ENCODE data around the gene NFU1.
"Not testable (repeated sequence)": the region's sequence is repeated elsewhere in the genome, so short reads cannot be mapped to it uniquely, and the experiment has no call there.

The NFU1 gene

DNA sequence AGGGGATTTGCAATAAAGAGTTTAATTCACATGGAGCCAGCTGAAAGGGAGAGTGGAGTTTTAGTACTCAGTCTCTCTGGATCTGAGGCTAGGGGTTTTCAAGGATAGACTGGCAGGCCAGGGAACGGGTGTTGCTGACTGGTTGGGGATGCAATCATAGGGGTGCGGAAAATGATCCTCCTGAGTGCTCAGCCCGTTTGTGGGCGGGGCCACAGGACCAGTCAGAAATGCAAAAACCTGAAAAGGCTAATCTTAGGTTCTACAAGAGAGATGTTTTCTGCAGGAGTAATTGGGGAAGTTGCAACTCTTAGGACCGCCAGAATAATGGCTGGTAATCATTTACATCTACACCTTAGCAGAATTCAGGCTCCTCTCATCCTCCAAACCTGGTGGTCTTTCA lies 2.5 kb downstream of the NFU1 start:
- H3K27ac Mint-ChIP-seq = no peak overlapping the region
- H3K9me3 Mint-ChIP-seq = peaks cover 3% of the 10 kb centered on the region
- H3K4me3 Mint-ChIP-seq = peak overlapping the region; percentile 53
- DNase-seq (ENCODE audit: low spot score in 2 of 2) (no peak), ATAC-seq (ENCODE audit: low read depth) (no peak)
- H3K4me1 Mint-ChIP-seq = peaks cover 20% of the 10 kb centered on the region
- peaks cover 4% of the 10 kb centered on the region for H3K36me3 Mint-ChIP-seq
- no peaks in the 10 kb centered on the region for H3K27me3 Mint-ChIP-seq

DNA sequence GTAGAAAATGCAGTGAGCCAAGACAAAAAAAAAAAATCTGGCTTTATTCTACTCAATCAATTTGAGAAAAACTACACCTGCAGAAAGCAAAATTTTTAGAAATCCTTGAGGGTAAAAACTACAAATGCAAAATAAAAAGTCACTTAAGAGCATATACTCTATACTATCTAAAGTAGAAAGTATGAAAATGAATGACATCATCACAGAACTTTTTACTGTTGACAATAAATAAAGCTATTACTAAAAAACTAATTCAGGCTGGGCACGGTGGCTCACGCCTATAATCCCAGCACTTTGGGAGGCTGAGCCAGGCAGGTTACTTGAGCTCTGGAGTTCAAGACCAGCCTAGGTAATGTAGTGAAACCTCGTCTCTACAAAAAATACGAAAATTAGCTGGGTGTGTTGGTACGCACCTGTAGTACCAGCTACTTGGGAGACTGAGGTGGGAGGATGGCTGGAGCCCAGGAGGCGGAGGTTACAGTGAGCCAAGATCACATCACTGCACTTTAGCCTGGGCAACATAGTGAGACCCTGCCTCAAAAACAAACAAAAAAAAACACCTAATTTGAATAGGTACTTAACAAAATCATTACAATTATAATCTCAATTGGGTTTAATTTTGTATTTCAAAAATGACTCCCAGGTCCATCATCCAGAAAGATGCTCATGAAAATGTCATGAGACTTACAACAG lies 7.6 kb downstream of the NFU1 start:
- no peak for ATAC-seq (ENCODE audit: low read depth)
- Mint-ChIP-seq H3K4me1 (peaks cover 4% of the 10 kb centered on the region), H3K36me3 (peaks cover 11% of the 10 kb centered on the region), H3K9me3 (no peaks in the 10 kb centered on the region), H3K4me3 (no peak overlapping the region), H3K27ac (no peak overlapping the region), H3K27me3 (no peaks in the 10 kb centered on the region)
- no peak for DNase-seq (ENCODE audit: low spot score in 2 of 2)

DNA sequence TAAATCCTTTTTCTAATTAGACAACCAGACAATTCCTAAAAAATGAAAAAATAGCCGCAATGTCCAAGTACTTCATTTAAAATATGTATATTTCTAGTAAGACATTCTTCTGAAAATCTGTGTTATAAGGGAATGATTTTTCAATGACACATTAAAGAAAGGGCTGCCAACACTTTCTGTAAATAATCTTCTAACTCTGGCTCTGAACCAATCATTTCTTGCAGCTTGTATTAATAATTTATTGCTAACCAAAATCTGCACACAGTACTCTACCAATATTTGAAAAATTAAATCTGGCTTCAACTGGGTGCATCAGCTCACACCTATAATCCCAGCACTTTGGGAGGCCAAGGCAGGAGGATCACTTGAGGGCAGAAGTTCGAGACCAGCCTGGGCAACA lies 8.3 kb downstream of the NFU1 start:
- Mint-ChIP-seq H3K4me1 (peaks cover 2% of the 10 kb centered on the region), H3K36me3 (peaks cover 10% of the 10 kb centered on the region), H3K27ac (no peak overlapping the region), H3K27me3 (no peaks in the 10 kb centered on the region), H3K9me3 (no peaks in the 10 kb centered on the region), H3K4me3 (no peak overlapping the region)
- no peak for DNase-seq (ENCODE audit: low spot score in 2 of 2)
- no peak for ATAC-seq (ENCODE audit: low read depth)

DNA sequence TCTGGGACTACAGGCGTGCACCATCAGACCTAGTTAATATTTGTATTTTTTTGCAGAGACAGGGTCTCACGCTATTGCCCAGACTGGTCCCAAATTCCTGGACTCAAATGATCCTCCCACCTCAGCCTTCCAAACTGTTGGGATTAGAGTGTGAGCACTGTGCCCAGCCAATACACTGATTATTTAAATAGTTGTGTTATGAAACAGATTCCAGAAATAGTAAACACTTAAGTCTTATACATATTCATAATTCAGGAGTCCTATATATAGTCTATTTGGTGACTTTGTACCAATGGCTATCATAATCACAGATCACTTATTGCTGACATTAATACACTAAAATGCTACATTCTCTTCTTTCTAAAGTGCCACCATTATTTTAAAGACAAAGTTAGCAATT lies 12.8 kb downstream of the NFU1 start:
- Mint-ChIP-seq H3K27me3 (no peaks in the 10 kb centered on the region), H3K4me1 (no peaks in the 10 kb centered on the region), H3K9me3 (no peaks in the 10 kb centered on the region), H3K36me3 (peaks cover 17% of the 10 kb centered on the region), H3K4me3 (no peak overlapping the region), H3K27ac (no peak overlapping the region)
- DNase-seq (ENCODE audit: low spot score in 2 of 2) (no peak), ATAC-seq (ENCODE audit: low read depth) (no peak)

DNA sequence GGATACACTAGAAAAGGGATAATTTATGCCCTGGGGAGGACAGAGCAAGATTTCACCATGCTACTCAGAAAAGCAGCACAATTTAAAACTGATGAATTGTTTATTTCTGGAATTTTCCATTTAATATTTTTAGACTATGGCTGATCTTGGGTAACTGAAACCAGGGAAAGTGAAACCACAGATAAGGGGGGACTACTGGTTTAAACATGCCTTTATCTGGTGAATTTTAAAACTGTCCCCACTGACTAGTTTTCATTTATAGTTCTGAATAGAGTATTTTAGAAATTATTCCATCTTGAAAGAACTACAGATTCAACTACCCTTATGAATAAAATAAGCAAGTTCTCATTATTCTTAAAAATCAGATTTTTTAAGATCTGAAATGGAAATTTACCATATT lies 15.0 kb downstream of the NFU1 start:
- Mint-ChIP-seq H3K27me3 (no peaks in the 10 kb centered on the region), H3K4me3 (no peak overlapping the region), H3K36me3 (peaks cover 14% of the 10 kb centered on the region), H3K27ac (peak overlapping the region; percentile 63), H3K4me1 (no peaks in the 10 kb centered on the region), H3K9me3 (no peaks in the 10 kb centered on the region)
- no peak for DNase-seq (ENCODE audit: low spot score in 2 of 2)
- no peak for ATAC-seq (ENCODE audit: low read depth)

DNA sequence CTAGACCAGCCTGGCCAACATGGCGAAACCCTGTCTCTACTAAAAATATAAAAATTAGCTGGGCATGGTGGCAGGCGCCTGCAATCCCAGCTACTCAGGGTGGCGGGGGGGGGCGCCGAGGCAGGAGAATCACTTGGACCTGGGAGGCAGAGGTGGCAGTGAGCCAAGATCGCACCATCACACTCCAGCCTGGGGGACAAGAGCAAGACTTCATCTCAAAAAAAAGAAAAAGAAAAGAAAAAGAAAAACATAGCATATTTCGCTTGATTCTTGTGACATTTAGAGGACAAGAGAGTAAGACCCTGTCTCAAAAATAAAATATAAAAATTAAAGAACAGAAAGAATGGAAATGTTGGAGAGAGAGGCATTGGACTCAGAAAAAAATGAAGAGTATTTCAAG lies 18.1 kb downstream of the NFU1 start:
- not testable (repeated sequence) for DNase-seq (ENCODE audit: low spot score in 2 of 2); H3K4me3 Mint-ChIP-seq; H3K4me1 Mint-ChIP-seq; H3K9me3 Mint-ChIP-seq; H3K27ac Mint-ChIP-seq; ATAC-seq (ENCODE audit: low read depth); H3K27me3 Mint-ChIP-seq
- H3K36me3 Mint-ChIP-seq = peaks cover 20% of the 10 kb centered on the region

DNA sequence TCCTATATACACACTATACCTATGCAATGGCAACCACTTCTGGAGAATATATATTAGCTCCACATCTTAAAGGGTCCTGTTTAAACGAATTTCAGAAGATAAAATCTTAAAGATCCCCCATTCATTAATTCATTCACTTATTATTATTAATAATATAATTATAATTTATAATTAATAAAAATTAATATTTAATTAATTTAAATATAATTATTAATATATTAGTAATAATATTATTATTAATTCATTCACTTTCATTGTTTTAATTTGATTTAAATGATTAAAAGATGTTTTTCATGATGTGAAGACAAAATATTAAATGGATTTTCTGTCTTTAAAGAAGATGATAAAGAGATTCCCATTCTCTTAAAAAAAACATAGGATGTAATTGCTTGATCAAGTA lies 21.1 kb downstream of the NFU1 start:
- DNase-seq (ENCODE audit: low spot score in 2 of 2) (no peak), ATAC-seq (ENCODE audit: low read depth) (no peak)
- Mint-ChIP-seq H3K4me1 (no peaks in the 10 kb centered on the region), H3K27ac (no peak overlapping the region), H3K4me3 (no peak overlapping the region), H3K9me3 (no peaks in the 10 kb centered on the region), H3K36me3 (peaks cover 18% of the 10 kb centered on the region), H3K27me3 (no peaks in the 10 kb centered on the region)

DNA sequence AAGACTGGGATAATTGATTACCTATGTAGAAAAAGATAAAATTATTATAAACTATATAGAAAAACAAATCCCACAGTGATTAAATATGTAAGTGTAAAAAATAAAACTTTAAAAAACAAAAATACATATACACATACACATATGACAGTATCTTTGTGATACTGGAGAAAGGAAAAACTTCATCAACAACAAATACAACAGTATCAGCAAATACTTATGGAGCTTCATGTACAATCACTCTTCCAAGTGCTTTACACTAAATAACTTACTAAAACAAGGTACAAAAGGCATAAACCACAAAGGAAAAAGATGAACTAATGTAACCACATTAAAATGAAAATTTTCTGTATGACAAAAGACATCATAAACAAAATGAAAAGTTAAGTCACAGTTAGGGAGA lies 26.1 kb downstream of the NFU1 start:
- Mint-ChIP-seq H3K36me3 (peaks cover 20% of the 10 kb centered on the region), H3K4me3 (no peak overlapping the region), H3K4me1 (no peaks in the 10 kb centered on the region), H3K27me3 (no peaks in the 10 kb centered on the region), H3K9me3 (no peaks in the 10 kb centered on the region), H3K27ac (no peak overlapping the region)
- ATAC-seq (ENCODE audit: low read depth) (no peak), DNase-seq (ENCODE audit: low spot score in 2 of 2) (no peak)

DNA sequence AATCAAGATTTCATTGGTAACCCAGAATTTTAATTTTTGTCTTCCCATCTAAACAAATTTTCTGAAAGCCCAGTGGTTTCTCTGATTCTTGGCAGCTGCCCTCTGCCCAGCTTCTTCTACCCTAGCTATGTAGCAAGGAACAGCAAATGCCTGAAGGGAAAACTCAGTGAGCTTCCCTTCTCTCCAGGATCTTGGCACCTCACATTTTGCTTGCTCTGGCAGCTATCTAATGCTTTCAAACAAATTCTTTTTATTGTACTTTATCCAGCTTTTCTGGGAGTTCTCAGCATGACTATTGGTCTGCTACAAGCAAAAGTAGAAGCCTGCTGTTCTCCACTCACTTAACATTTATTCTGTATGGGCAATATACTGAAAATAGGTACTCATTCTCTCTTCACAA lies 31.9 kb downstream of the NFU1 start:
- no peak for ATAC-seq (ENCODE audit: low read depth)
- H3K27me3 Mint-ChIP-seq = no peaks in the 10 kb centered on the region
- no peak overlapping the region for H3K4me3 Mint-ChIP-seq
- peaks cover 2% of the 10 kb centered on the region for H3K9me3 Mint-ChIP-seq
- no peak for DNase-seq (ENCODE audit: low spot score in 2 of 2)
- H3K36me3 Mint-ChIP-seq = peaks cover 33% of the 10 kb centered on the region
- H3K27ac Mint-ChIP-seq = no peak overlapping the region
- H3K4me1 Mint-ChIP-seq = no peaks in the 10 kb centered on the region

DNA sequence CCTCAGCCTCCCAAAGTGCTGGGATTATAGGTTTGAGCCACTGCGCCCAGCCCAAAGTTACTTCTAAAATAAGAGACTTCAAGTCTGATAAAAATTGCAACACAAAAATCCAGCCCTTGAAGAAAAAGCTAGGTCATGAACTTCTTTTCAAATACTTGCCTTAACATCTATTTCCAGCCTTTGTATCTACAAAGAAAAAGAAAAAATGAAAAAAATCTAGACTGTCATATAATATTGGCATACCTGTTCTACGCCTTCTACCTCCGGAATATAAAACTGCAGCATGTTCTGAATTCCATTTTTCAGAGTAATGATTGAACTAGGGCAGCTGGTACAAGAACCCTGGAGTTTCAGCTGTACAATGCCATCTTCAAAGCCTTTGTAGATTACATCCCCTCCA lies 37.1 kb downstream of the NFU1 start:
- no peaks in the 10 kb centered on the region for H3K27me3 Mint-ChIP-seq
- DNase-seq (ENCODE audit: low spot score in 2 of 2) = no peak
- H3K4me3 Mint-ChIP-seq = no peak overlapping the region
- H3K9me3 Mint-ChIP-seq = peaks cover 2% of the 10 kb centered on the region
- H3K4me1 Mint-ChIP-seq = no peaks in the 10 kb centered on the region
- peaks cover 30% of the 10 kb centered on the region for H3K36me3 Mint-ChIP-seq
- no peak overlapping the region for H3K27ac Mint-ChIP-seq
- ATAC-seq (ENCODE audit: low read depth) = no peak

DNA sequence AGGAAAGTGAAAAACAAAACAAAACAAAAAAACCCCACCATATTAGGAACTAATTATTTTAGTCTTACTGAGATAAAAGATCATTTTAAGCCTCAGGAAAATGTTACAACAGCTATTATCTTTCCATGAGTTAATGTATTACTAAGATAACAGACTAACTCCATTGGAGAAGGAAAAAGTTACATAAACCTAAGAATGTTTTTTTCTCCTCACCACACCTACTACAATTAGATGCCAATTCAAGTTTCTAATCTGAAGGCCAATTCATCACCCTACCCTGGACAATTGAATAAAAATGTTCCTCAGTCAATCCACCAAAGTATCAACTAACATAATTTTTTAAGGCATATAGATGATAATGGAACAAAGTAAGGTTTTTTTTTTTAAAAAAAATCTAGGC lies 40.0 kb downstream of the NFU1 start:
- no peak for DNase-seq (ENCODE audit: low spot score in 2 of 2)
- Mint-ChIP-seq H3K9me3 (no peaks in the 10 kb centered on the region), H3K27ac (no peak overlapping the region), H3K36me3 (peaks cover 28% of the 10 kb centered on the region), H3K27me3 (no peaks in the 10 kb centered on the region), H3K4me1 (no peaks in the 10 kb centered on the region), H3K4me3 (no peak overlapping the region)
- no peak for ATAC-seq (ENCODE audit: low read depth)

DNA sequence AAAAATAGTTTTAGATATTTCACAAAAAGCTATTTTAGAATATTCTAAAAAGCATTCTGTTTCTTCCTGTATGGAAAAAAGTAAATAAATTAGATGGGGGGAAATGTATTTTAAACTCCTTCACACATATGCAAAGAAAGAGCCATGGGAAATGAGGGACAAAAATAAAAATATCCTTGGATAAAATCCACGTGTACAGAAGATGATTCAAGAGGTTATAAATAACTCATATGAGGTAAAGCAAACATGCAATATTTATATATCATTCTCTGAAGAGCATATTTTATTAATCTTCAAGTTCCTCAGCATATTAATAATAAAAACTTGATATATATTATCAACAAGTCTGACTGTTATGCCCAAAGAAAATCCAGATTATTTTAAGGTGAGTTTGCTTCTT lies 41.4 kb downstream of the NFU1 start:
- Mint-ChIP-seq H3K27ac (no peak overlapping the region), H3K9me3 (no peaks in the 10 kb centered on the region)

DNA sequence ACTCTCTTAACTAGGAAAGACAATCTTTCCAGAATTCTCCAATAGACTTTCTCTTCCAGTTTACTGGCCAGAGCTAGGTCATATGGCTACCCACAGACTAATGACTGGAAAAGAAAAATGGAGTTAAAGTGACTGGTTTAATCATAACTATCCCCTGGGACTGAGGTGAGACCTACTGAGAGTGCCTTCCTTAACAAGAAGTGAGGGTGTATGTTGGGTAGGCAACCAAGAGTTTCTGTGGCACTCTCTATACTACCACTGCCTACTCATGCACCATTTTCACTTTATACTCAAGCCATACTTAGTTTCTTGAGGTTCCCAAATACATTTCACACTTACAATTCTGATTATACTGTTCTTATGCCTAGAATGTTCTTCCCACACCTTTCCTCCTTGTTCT lies 43.3 kb downstream of the NFU1 start:
- H3K4me3 Mint-ChIP-seq = no peak overlapping the region
- H3K27ac Mint-ChIP-seq = no peak overlapping the region
- DNase-seq (ENCODE audit: low spot score in 2 of 2) (no peak), ATAC-seq (ENCODE audit: low read depth) (no peak)
- no peaks in the 10 kb centered on the region for H3K4me1 Mint-ChIP-seq
- no peaks in the 10 kb centered on the region for H3K27me3 Mint-ChIP-seq
- H3K36me3 Mint-ChIP-seq = peaks cover 16% of the 10 kb centered on the region
- no peaks in the 10 kb centered on the region for H3K9me3 Mint-ChIP-seq

More for the DNA sequence above, 41.4 kb downstream of the NFU1 start:
- Mint-ChIP-seq H3K4me3 (no peak overlapping the region), H3K36me3 (peaks cover 26% of the 10 kb centered on the region), H3K4me1 (no peaks in the 10 kb centered on the region), H3K27me3 (no peaks in the 10 kb centered on the region)
- ATAC-seq (ENCODE audit: low read depth) (no peak), DNase-seq (ENCODE audit: low spot score in 2 of 2) (no peak)

DNA sequence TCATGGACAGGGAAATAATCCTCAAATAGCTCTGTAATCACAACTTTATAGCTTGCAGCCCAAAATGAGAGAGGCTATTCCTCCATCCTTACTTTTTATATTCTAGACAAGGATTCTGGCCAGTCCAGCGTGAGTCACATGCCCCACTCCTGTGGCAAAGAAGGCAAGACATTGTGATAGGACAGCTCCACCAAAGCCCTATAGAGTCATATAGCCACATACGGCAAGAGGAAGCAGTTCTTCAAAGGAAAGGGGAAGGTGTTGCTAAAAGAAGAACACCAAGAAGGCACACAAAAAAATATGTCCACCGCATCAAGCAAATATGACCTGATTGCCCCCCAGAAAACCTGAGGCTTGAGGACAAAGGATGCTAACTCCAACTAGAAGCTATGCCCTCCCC lies 46.8 kb downstream of the NFU1 start:
- Mint-ChIP-seq H3K27ac (no peak overlapping the region), H3K4me3 (no peak overlapping the region), H3K36me3 (peaks cover 10% of the 10 kb centered on the region), H3K4me1 (peaks cover 14% of the 10 kb centered on the region), H3K9me3 (no peaks in the 10 kb centered on the region), H3K27me3 (no peaks in the 10 kb centered on the region)
- no peak for ATAC-seq (ENCODE audit: low read depth)
- DNase-seq (ENCODE audit: low spot score in 2 of 2) = no peak

DNA sequence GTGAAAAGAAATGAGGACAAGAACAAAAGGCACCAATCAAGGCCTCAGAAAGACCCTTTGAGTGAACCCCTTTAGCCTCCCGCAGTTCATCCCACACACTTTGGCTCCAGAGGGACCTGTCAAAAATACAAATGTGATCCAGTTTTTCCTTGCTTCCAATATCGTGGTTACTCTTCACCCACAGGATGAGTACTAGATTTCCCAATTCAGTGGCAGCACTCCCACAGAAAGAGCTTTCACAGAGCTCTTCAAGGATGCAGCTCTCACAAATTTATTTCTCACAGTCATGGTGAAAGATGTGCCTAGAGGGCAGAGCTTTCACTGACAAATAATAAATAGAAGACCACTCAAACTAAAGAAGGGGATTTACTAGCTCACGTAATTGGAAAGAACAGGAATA lies 47.2 kb downstream of the NFU1 start:
- ATAC-seq (ENCODE audit: low read depth) (no peak), DNase-seq (ENCODE audit: low spot score in 2 of 2) (no peak)
- H3K4me3 Mint-ChIP-seq = no peak overlapping the region
- no peaks in the 10 kb centered on the region for H3K9me3 Mint-ChIP-seq
- H3K27me3 Mint-ChIP-seq = no peaks in the 10 kb centered on the region
- peaks cover 14% of the 10 kb centered on the region for H3K4me1 Mint-ChIP-seq
- no peak overlapping the region for H3K27ac Mint-ChIP-seq
- H3K36me3 Mint-ChIP-seq = peaks cover 9% of the 10 kb centered on the region
